ENCODE measurements around the gene PTPRE. TPM values are rescaled to one million over a fixed set of nuclear protein-coding genes. Genes with fewer than 3 reads are reported as not detected.

Gene PTPRE
- 2.1 to 4.0 TPM (median 3.7 TPM) in 5 replicates for total RNA-seq (2022; extraction: Qiagen RNA extraction; ENCODE audit: low read depth)

GRCh38 chr10:127906548-127907377 lies at the start of gene PTPRE:
Gene PTPRE (plus strand): TSS chr10:127907103. CDS start chr10:128040882, 133,779 bp downstream.

GRCh38 chr10:127892743-127893142 lies 14.2 kb upstream of the PTPRE start, which contains the start of gene CLRN3:
Gene CLRN3 (minus strand): TSS chr10:127892941. CDS start chr10:127892784, 157 bp downstream.

GRCh38 chr10:128125944-128126764 lies 219.3 kb downstream of the PTPRE start, which contains the start of gene MKI67:
Gene MKI67 (minus strand): TSS chr10:128126423. CDS start chr10:128125667, 756 bp downstream.

Other genes with a start within 250 kb of the PTPRE start
- gene FOXI2, start 169.9 kb upstream of the PTPRE start, total RNA-seq (2022; extraction: Qiagen RNA extraction; ENCODE audit: low read depth): not detected in 5 replicates
- gene CLRN3, start 14.2 kb upstream of the PTPRE start, total RNA-seq (2022; extraction: Qiagen RNA extraction; ENCODE audit: low read depth): not detected in 5 replicates
- gene MKI67, start 219.3 kb downstream of the PTPRE start, total RNA-seq (2022; extraction: Qiagen RNA extraction; ENCODE audit: low read depth): 64.2 to 80.7 TPM (median 77.5 TPM) in 5 replicates

Measured in A549 treated with DMSO at 1 μM for 4 hours (cell line).